ENCODE data around the gene C8A.

DNA sequence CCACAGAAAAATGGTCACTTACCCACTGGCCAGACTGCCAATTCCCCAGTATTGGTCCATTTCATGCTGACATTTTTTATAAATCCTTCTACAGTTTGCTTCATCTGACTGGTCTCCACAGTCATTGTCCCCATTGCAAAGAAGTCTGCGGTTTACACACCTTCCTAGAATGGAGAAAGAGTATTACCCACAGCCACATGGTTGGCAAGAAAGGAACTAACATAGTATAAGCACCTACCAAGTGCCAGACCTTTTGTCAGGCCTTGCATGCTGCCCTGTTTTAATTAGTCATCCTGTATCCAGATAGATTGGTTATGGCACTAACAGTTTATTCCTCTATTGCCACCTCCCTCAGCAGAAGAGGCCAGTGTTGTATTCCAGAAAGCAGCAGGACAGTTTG is 100.1 kb downstream of the C8A start:
- TF ChIP-seq CTBP2 (IDR thresholded peaks at IDR 0.05; ENCODE audit: borderline replicate concordance, insufficient read depth, insufficient read length, low read length), result no peak
- TF ChIP-seq SRF (IDR thresholded peaks at IDR 0.05; ENCODE audit: low read depth, low read length), result no peak
- TF ChIP-seq CREB1 (IDR thresholded peaks at IDR 0.05), result no peak
- no peak for TF ChIP-seq RAD21 (IDR thresholded peaks at IDR 0.05 in 1 of 2, conservative IDR thresholded peaks at IDR 0.05 in 1 of 2; ENCODE audit: low read depth in 2 of 2, low read length in 2 of 2)
- TF ChIP-seq POLR2AphosphoS5 (IDR thresholded peaks at IDR 0.05; ENCODE audit: low read depth, low read length), result no peak
- TF ChIP-seq, protein P1, sequence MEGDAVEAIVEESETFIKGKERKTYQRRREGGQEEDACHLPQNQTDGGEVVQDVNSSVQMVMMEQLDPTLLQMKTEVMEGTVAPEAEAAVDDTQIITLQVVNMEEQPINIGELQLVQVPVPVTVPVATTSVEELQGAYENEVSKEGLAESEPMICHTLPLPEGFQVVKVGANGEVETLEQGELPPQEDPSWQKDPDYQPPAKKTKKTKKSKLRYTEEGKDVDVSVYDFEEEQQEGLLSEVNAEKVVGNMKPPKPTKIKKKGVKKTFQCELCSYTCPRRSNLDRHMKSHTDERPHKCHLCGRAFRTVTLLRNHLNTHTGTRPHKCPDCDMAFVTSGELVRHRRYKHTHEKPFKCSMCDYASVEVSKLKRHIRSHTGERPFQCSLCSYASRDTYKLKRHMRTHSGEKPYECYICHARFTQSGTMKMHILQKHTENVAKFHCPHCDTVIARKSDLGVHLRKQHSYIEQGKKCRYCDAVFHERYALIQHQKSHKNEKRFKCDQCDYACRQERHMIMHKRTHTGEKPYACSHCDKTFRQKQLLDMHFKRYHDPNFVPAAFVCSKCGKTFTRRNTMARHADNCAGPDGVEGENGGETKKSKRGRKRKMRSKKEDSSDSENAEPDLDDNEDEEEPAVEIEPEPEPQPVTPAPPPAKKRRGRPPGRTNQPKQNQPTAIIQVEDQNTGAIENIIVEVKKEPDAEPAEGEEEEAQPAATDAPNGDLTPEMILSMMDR (IDR thresholded peaks at IDR 0.05; ENCODE audit: control extremely low read depth in 1 of 3, insufficient read depth in 1 of 3, low read depth in 1 of 3, low read length in 3 of 3), result no peak
- no peak for TF ChIP-seq POLR2A (IDR thresholded peaks at IDR 0.05; ENCODE audit: control extremely low read depth in 1 of 2, low read depth in 2 of 2, low read length in 2 of 2)
- TF ChIP-seq, protein P2, sequence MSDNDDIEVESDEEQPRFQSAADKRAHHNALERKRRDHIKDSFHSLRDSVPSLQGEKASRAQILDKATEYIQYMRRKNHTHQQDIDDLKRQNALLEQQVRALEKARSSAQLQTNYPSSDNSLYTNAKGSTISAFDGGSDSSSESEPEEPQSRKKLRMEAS (IDR thresholded peaks at IDR 0.05), result no peak
- no peak for TF ChIP-seq EP300 (IDR thresholded peaks at IDR 0.05; ENCODE audit: borderline replicate concordance in 1 of 2, low read depth in 2 of 2, low read length in 2 of 2)
- TF ChIP-seq ZNF274 (IDR thresholded peaks at IDR 0.05; ENCODE audit: borderline replicate concordance, extremely low read depth, low read length), result no peak
- TF ChIP-seq EZH2 (IDR thresholded peaks at IDR 0.05; ENCODE audit: low read depth, low read length, severe bottlenecking), result no peak

All from H1 (cell line).